Testis (tissue), 2 donors: ENCODE measurements around the gene SYMPK.

Source experiments
- POLR2A ChIP-seq: fragments of 450-650 bp; IDR thresholded peaks from one replicate; pipeline ENCODE4 v1.6.1; 2017; ENCODE audit warnings: antibody characterized with exemption, mild to moderate bottlenecking, moderate library complexity
- TF ChIP-seq, protein P1 (sequence below), 3 experiments: fragments of 450-650 bp in 2 of 3; fragments of 200-600 bp in 1 of 3; sonication (generic) in 1 of 3; IDR thresholded peaks; one replicate each; pipeline ENCODE4 v1.5.1; 2016 to 2019; ENCODE audit warnings: antibody characterized with exemption in 3 of 3, mild to moderate bottlenecking in 2 of 3, moderate library complexity in 1 of 3

DNA sequence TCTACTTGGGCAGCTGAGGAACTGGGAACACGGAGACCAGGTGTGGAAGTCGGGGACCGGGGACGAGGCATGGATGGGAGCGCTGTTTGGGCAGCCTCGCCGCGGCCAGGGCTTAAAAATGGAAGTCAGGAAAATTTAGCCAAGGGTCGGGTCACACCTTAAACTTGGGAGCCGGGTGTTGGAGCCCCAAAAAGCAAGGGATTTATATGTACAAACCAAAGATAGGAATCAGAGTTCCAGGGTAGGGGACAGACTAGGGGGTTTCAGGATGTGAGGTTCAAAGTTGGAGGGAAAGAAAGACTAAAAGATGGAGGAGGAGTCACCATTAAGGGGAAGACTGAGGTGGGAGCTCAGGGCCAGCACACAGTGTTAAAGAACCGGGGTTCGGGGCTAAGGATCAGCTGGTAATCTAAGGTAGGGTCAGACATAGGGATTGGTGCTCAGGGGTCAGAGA, 1.7 kb upstream of the SYMPK start:
- TF ChIP-seq, protein P1, sequence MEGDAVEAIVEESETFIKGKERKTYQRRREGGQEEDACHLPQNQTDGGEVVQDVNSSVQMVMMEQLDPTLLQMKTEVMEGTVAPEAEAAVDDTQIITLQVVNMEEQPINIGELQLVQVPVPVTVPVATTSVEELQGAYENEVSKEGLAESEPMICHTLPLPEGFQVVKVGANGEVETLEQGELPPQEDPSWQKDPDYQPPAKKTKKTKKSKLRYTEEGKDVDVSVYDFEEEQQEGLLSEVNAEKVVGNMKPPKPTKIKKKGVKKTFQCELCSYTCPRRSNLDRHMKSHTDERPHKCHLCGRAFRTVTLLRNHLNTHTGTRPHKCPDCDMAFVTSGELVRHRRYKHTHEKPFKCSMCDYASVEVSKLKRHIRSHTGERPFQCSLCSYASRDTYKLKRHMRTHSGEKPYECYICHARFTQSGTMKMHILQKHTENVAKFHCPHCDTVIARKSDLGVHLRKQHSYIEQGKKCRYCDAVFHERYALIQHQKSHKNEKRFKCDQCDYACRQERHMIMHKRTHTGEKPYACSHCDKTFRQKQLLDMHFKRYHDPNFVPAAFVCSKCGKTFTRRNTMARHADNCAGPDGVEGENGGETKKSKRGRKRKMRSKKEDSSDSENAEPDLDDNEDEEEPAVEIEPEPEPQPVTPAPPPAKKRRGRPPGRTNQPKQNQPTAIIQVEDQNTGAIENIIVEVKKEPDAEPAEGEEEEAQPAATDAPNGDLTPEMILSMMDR (IDR thresholded peaks at IDR 0.05): no peak
- TF ChIP-seq POLR2A: no peak
